PFSK-1 (cell line): ENCODE measurements around the gene NR1I2.

Experiments
- POLR2AphosphoS5 ChIP-seq: IDR thresholded peaks from 2 replicates; pipeline ENCODE4 v1.6.1; 2012; ENCODE audit warnings: low read depth, mild to moderate bottlenecking, control low read depth, low read length, moderate library complexity
- REST ChIP-seq, 2 experiments: IDR thresholded peaks; 2 replicates each; pipeline versions ENCODE4 v1.6.1 to v1.8.0; 2011 to 2012; ENCODE audit warnings: low read depth in 2 of 2, low read length in 2 of 2, control low read depth in 1 of 2, inconsistent platforms in 1 of 2, mild to moderate bottlenecking in 1 of 2, moderate library complexity in 1 of 2; ENCODE audit not compliant: insufficient read depth in 1 of 2
- SIN3A ChIP-seq: IDR thresholded peaks from 2 replicates; pipeline ENCODE4 v1.6.1; 2012; ENCODE audit warnings: mild to moderate bottlenecking, low read length, moderate library complexity, borderline replicate concordance; ENCODE audit not compliant: insufficient read depth
- TAF1 ChIP-seq: IDR thresholded peaks from 2 replicates; pipeline ENCODE4 v1.6.1; 2012; ENCODE audit warnings: low read length, control low read depth, borderline replicate concordance; ENCODE audit not compliant: insufficient read depth

GRCh38 chr3:119733812-119734211 is 48.1 kb upstream of the NR1I2 start:
- TF ChIP-seq POLR2AphosphoS5 (no peak), REST (IDR thresholded peaks at IDR 0.05; ENCODE audit: insufficient read depth in 1 of 2, low read depth in 2 of 2, low read length in 2 of 2) (no peak), TAF1 (no peak), SIN3A (no peak)
